HG03135 (cell line): Measurements from ENCODE around the gene CSF3R.

Experiments used
- ATAC-seq: cut with Tn5 transposase; IDR thresholded peaks from one replicate; pipeline ENCODE4 v1.9.1; 2021; ENCODE audit warnings: mild to moderate bottlenecking, moderate library complexity; ENCODE audit not compliant: unreplicated experiment

Gene CSF3R

DNA sequence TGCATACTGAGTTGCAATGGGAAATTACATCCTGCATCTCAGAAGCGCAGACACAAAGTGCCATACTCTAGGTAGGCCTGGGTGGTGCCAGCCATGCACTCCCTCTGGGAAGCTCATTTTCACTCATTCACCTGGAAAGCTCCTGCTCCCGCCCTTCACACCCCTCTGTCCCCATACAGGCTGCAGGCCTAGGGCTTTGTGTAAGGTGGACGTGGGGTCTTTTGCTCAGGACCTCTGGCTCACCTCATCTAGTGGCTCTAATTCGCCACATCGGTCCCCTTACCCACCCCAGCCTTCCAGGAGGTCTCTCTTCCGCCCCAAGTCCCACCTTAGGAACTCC is 19.3 kb downstream of the CSF3R start:
- ATAC-seq: no peak

DNA sequence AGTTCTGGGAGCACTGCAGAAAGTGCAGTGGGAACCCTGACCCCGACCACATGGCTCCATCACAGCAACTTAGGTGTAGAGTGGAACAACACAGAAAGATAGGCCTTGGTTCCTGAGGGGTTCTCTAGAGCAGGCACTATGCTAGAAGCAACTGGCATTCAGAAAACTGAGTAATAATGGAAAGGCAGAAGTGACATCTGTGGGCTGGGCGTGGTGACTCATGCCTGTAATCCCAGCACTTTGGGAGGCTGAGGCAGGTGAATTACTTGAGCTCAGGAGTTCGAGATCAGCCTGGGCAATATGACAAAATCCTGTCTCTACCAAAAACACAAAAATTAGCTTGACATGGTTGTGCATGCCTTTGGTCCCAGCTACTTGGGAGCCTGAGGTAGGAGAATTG is 23.8 kb downstream of the CSF3R start:
- ATAC-seq: no peak

DNA sequence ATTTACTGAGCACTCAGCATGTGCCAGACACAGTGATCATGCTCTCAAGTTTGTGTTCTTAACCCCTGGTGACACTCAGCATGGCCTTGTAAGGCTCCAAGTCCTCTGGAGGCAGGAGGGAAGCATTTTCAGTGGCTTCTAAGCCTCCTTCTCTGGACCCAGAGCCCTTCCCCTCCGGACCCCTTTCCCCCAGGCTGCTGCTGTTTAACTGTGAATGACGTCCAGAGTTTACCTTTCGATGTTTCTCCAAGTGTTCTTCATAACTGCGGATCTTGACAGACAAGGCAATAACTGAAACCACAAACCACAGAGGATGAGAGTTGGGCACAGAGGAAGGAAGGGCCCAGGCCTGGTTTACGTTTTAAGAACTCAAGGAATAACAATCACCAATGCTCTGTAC is 25.0 kb downstream of the CSF3R start:
- ATAC-seq: no peak

GRCh38 chr1:36456391-36456928 is 26.3 kb downstream of the CSF3R start:
- no peak for ATAC-seq

GRCh38 chr1:36455386-36455785 is 27.3 kb downstream of the CSF3R start:
- no peak for ATAC-seq

DNA sequence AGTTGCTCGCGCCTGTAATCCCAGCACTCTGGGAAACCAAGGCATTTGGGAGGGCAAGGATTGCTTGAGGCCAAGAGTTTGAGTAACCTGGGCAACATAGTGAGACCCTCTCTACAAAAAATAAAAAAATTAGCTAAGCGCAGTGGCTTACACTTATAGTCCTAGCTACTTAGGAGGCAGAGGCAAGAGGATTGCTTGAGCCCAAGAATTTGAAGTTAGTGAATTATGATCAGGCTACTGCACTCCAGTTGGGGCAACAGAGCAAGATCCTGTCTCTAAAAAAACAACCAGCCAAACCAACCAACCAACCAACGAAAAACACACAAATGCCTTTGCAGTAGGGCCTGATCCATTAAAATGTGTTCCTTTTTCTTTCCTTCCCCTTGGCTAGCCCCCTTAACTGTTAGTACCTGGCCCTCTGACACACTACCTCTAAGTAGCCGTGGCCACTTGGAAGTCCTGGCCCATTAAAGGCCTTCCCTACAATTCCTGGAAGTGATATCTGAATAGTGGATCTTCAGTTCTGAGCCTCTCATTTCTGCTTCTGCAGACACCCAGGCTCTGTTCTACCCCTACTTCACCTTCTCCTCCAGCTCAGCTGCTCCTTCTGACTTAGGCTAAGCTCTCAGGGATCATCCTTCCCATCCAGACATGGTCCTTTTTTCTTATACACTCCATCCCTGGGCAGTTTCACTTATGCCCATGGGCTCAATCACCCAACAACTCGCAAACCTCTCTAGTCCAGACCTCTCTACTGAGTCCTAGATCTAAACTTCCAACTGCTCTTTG is 28.9 kb downstream of the CSF3R start:
- ATAC-seq: no peak

DNA sequence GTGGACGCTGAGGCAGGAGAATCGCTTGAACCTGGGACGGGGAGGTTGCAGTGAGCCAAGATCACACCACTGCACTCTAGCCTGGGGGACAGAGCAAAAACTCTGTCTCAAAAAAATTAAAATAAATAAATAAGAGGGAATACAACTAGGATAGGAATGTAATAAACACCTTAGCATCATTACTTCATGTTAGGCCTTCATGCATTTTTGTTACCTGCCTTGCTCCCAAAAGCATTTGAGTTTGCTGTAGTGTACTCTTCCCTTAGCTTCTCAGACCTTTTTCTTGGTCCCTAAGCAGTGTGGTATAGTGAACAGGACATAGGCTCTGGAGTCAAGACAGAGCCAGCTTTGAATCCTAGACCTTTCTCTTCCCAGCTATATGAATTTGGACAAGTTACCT is 29.7 kb downstream of the CSF3R start:
- no peak for ATAC-seq

GRCh38 chr1:36450919-36451305 is 31.8 kb downstream of the CSF3R start:
- ATAC-seq: no peak

GRCh38 chr1:36450270-36450918 is 32.3 kb downstream of the CSF3R start, which contains the start of gene OSCP1:
Gene OSCP1 (minus strand): TSS chr1:36450451. CDS start chr1:36450369, 82 bp downstream.
- peak; percentile 97 for ATAC-seq

DNA sequence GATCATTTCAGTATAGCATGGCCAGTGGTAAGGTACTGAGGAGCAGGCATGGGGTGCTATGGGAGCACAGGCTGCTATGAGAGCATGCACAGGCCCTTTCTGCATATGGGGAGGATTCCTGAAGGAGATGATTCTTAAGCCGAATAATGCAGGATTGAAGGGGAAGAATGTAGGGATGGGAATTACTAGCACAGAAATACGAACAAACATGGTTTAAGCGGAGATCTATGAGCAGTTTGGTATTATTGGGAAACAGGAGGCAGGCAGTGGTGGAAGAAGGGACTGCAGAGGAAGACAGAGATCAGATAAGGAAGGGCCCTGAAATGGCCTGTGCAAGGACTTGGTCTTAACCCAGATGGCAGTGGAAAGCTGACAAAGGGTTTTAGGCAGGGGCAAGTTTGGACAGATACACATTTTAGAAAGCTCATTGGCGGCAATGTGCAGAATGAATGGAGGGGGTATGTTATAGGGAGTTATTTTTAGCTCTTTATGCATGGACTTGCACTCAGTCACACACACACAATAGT is 34.1 kb downstream of the CSF3R start:
- ATAC-seq: no peak

DNA sequence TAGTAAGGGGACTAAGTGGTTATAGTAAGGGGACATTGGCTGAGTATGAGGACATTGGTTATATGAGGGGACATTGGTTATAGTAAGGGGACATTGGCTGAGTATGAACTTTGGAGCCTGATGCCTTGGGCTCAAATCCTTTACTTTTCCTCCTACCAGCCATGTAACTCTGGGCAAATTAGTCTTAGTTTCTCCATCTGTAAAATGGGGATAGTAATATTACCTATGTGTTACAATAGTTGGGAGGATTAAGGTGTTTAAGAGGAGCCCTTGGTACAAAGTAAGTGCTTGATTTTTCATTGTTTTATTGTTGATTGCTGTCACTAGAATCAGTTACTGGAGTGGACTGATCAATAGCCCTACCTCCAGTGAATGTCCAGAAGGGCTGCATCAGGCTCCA is 35.3 kb downstream of the CSF3R start:
- ATAC-seq: no peak

GRCh38 chr1:36446746-36447145 is 36.0 kb downstream of the CSF3R start:
- ATAC-seq: no peak

DNA sequence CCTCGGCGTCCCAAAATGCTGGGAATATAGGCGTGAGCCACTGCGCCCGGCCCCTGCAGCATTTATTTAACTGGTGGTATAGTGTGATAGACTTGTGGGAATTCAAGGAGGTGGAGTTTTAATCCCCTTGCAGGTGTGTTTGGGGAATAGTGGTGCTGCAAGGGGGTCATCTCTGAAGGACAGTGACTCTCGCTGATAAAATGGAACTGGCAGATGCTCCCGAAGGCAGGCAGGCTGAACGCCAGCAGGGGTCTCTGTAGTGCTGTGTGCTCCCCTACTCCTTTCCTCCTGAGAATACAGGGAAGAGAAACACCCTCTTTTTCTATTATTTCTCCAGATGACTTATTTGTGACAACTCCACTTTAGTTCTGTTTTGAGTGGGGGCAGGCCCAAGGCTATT is 36.4 kb downstream of the CSF3R start:
- ATAC-seq: no peak

- no peak for ATAC-seq
Measured at GRCh38 chr1:36443297-36443696, 39.4 kb downstream of the CSF3R start.

- ATAC-seq: no peak
Measured at GRCh38 chr1:36442337-36442736, 40.4 kb downstream of the CSF3R start.

DNA sequence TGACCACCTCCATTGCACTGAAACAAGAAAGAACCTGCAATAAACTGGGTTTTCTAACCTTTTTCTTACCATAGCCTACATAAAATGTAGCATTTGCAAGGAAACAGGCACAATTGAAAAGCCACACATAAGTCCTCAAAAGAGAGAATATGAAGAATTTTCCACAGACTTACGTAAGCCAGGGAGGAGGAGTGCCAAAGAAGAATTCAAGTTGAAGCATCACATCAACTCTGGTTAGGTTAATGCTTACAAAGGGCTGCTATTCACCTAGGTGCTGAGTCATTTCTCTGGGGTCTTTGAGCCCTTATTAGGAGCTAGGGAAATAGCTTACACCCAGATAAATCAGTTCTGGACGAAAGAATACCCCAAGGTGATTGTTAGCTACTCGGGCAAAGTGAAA is 42.1 kb downstream of the CSF3R start:
- ATAC-seq: no peak

DNA sequence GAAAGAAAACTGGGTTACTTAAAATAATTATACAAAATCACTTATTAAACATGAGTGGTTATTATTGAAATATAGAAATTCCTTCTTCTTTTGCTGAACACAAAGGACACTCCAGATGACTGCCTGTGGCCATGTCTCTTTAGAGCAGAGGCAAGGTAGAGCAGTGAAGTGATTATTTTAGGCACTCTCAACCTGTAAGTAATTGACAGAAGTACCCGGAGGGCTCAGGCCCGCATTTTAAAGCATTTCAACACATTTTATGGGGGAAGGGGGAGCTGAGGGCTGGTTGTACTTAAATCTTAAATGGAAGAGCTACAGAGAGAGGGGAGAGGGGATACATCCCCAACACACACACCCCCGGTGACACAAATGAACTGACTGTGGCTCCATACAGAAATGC is 42.7 kb downstream of the CSF3R start:
- ATAC-seq: no peak

DNA sequence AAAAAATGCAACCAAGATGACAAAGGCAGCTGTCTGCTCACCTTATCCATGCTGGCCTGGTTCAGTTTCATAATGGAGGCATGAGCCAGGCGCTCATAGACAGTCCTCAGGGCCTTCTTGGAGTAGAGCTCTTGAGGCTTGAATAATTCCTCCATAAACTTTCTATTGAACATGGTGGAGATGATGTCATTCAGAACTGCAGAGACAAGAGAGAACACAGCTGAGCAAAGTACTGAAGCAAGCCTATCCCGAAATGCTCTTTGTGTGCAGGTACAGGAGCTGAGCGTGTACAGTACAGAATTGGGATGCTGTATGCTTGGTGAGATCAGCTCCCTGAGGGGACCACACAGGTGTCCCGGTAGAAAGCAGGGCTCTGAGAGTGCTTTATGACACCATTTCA is 44.0 kb downstream of the CSF3R start:
- ATAC-seq: no peak

DNA sequence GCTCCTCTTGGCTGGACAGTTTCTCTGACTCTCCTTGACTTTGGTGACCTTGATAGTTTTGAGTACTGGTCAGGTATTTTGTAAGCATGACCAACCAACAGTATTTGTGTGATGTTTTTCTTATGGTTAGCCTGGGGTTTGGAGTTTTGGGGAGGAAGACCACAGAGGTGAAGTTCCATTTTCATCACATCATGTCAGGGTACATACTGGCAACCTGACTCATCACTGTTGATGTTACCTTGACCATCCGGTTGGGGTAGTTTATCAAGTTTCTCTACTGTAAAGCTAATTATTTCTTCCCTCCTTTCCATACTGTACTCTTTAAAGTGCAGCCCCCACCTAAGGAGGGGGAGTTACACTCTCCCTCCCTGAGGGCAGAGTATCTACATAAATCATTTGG is 45.9 kb downstream of the CSF3R start:
- no peak for ATAC-seq

GRCh38 chr1:36433102-36433501 is 49.6 kb downstream of the CSF3R start:
- ATAC-seq: no peak

GRCh38 chr1:36432616-36433015 is 50.1 kb downstream of the CSF3R start:
- no peak for ATAC-seq

GRCh38 chr1:36425791-36426190 is 56.9 kb downstream of the CSF3R start:
- ATAC-seq: no peak
